ENCODE data around the gene SND1. TPM values are rescaled to one million over a fixed set of nuclear protein-coding genes. Genes with fewer than 3 reads are reported as not detected.

The SND1 gene
- polyA plus RNA-seq, 3 donors: 46.5 to 97.3 (median 79.8) TPM

DNA sequence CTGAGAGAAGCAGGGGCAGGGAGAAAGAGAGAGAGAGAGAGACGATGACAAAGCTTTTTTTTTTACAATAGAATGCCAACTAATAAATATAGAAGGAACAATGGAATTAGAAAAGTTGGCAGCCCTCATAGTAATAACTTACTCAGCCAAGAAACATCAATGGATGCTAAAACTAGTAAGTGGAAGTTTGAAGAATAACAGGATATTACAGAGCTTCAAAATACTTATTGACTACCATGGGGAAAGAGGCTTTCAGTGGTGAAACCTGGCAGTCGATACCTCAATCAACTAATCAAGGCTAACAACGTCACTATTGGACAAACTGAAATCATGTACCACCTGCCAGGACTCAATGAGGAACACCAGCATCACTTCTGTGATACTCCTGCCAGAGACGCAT is 479.7 kb downstream of the SND1 start:
- no peak overlapping the region for H2AFZ ChIP-seq (ENCODE audit: insufficient read depth, low read depth, low read length, poor library complexity, severe bottlenecking)
- H3K79me2 ChIP-seq (ENCODE audit: insufficient read depth, low read length): no peaks in the 10 kb centered on the region
- no peak for DNase-seq
- Mint-ChIP-seq H3K27ac (no peak overlapping the region), H3K4me3 (no peak overlapping the region), H3K27me3 (ENCODE audit: low read depth in 3 of 3) (peaks cover 27 to 36% (median 35%) of the 10 kb centered on the region in 3 donors), H3K9me3 (peaks cover 0 to 12% (median 4%) of the 10 kb centered on the region in 7 donors), H3K4me1 (peaks cover 25% of the 10 kb centered on the region), H3K36me3 (peaks cover 7 to 14% of the 10 kb centered on the region in 2 donors)
- peaks cover 19 to 26% of the 10 kb centered on the region in 2 donors for H3K27me3 ChIP-seq (ENCODE audit: control insufficient read depth in 2 of 2, insufficient read depth in 2 of 2, low read length in 2 of 2)
- H3K36me3 ChIP-seq (replicated peaks in 1 of 2; ENCODE audit: control insufficient read depth in 1 of 2, insufficient read depth in 2 of 2, low read length in 2 of 2): no peaks in the 10 kb centered on the region
- intact Hi-C loops (cut with micrococcal nuclease): no loop called here
- 90% methylated on average over 3 of the region's 4 CpGs for WGBS (ENCODE audit: insufficient coverage)
- peaks cover 27 to 32% of the 10 kb centered on the region in 2 donors for H3K4me1 ChIP-seq (ENCODE audit: control insufficient read depth in 1 of 2, insufficient read depth in 2 of 2, low read length in 2 of 2)
- TF ChIP-seq, protein P1, sequence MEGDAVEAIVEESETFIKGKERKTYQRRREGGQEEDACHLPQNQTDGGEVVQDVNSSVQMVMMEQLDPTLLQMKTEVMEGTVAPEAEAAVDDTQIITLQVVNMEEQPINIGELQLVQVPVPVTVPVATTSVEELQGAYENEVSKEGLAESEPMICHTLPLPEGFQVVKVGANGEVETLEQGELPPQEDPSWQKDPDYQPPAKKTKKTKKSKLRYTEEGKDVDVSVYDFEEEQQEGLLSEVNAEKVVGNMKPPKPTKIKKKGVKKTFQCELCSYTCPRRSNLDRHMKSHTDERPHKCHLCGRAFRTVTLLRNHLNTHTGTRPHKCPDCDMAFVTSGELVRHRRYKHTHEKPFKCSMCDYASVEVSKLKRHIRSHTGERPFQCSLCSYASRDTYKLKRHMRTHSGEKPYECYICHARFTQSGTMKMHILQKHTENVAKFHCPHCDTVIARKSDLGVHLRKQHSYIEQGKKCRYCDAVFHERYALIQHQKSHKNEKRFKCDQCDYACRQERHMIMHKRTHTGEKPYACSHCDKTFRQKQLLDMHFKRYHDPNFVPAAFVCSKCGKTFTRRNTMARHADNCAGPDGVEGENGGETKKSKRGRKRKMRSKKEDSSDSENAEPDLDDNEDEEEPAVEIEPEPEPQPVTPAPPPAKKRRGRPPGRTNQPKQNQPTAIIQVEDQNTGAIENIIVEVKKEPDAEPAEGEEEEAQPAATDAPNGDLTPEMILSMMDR (IDR thresholded peaks at IDR 0.05): no peak
- no peaks in the 10 kb centered on the region for H4K20me1 ChIP-seq (ENCODE audit: insufficient read depth, low read length)
- no peak overlapping the region for H3K9ac ChIP-seq (ENCODE audit: insufficient read depth, low read length, poor library complexity, severe bottlenecking)
- H3K4me2 ChIP-seq (replicated peaks; ENCODE audit: extremely low read depth, low read length, poor library complexity, severe bottlenecking): no peak overlapping the region
- no peak overlapping the region for H3K27ac ChIP-seq (ENCODE audit: low read depth in 1 of 2, low read length in 2 of 2)
- no peaks in the 10 kb centered on the region for H3K9me3 ChIP-seq (replicated peaks in 1 of 2; ENCODE audit: control insufficient read depth in 1 of 2, insufficient read depth in 1 of 2, low read length in 2 of 2)
- no peak overlapping the region for H3K4me3 ChIP-seq (replicated peaks in 1 of 3; ENCODE audit: low read depth in 2 of 3, low read length in 3 of 3)

DNA sequence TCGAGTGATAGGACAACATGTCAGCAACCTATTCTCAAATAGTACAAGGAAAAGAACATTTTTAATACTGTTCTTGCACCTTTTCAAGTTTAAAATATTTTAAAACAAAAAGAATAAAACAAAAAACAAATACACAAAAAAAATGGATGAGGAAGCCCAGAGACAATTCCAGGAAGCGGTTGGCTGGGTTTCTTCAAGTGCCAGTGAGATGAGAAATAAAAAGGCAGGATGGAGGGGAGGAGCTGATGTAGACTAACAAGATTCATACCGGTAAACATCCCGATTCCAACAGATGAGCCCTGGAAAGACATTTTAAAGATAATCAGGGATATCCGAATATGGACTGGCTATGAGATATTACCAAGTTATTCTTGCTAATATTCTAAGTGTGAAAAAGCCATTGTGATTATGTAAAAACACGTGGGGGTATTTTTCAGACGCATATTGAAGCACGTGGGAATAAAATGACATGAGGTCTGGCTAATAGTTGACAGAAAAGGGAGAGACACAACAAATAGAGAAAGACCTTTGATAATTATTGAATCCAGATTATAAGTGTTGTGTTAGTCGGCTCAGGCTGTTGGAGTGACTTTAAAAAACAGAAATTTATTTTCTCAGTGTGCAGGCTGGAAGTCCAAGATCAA is 480.6 kb downstream of the SND1 start:
- H3K4me3 Mint-ChIP-seq: no peak overlapping the region
- Histone ChIP-seq H3K4me2 (replicated peaks; ENCODE audit: extremely low read depth, low read length, poor library complexity, severe bottlenecking) (no peak overlapping the region), H3K27me3 (ENCODE audit: control insufficient read depth in 2 of 2, insufficient read depth in 2 of 2, low read length in 2 of 2) (peaks cover 22 to 27% of the 10 kb centered on the region in 2 donors), H3K4me3 (replicated peaks in 1 of 3; ENCODE audit: low read depth in 2 of 3, low read length in 3 of 3) (no peak overlapping the region), H3K9ac (ENCODE audit: insufficient read depth, low read length, poor library complexity, severe bottlenecking) (no peak overlapping the region), H3K79me2 (ENCODE audit: insufficient read depth, low read length) (no peaks in the 10 kb centered on the region), H3K27ac (ENCODE audit: low read depth in 1 of 2, low read length in 2 of 2) (no peak overlapping the region), H3K36me3 (replicated peaks in 1 of 2; ENCODE audit: control insufficient read depth in 1 of 2, insufficient read depth in 2 of 2, low read length in 2 of 2) (no peaks in the 10 kb centered on the region), H4K20me1 (ENCODE audit: insufficient read depth, low read length) (no peaks in the 10 kb centered on the region), H2AFZ (ENCODE audit: insufficient read depth, low read depth, low read length, poor library complexity, severe bottlenecking) (no peak overlapping the region), H3K4me1 (ENCODE audit: control insufficient read depth in 1 of 2, insufficient read depth in 2 of 2, low read length in 2 of 2) (peaks cover 35 to 40% of the 10 kb centered on the region in 2 donors), H3K9me3 (replicated peaks in 1 of 2; ENCODE audit: control insufficient read depth in 1 of 2, insufficient read depth in 1 of 2, low read length in 2 of 2) (no peaks in the 10 kb centered on the region)
- H3K36me3 Mint-ChIP-seq: peaks cover 7 to 14% of the 10 kb centered on the region in 2 donors
- peaks cover 31 to 44% (median 43%) of the 10 kb centered on the region in 3 donors for H3K27me3 Mint-ChIP-seq (ENCODE audit: low read depth in 3 of 3)
- 81% methylated on average over 3 of the region's 9 CpGs for WGBS (ENCODE audit: insufficient coverage)
- peak overlapping the region in 1 of 7 donors; percentile 53 for H3K27ac Mint-ChIP-seq
- TF ChIP-seq, protein P1 (IDR thresholded peaks at IDR 0.05): no peak
- peaks cover 0 to 16% (median 4%) of the 10 kb centered on the region in 7 donors for H3K9me3 Mint-ChIP-seq
- DNase-seq: no peak
- intact Hi-C loops (cut with micrococcal nuclease): no loop called here
- peaks cover 33% of the 10 kb centered on the region for H3K4me1 Mint-ChIP-seq

All from CD14-positive monocyte (primary cell).